Cardiac fibroblast (primary cell): ENCODE data around the gene GSTT2.

Source experiments
- DNase-seq, 2 donors: peaks; one replicate each; pipeline versions ENCODE4 v3.0.0 to v3.0.0-alpha.2; 2010; ENCODE audit warnings: low read depth in 2 of 2
- H3K4me3 ChIP-seq, 2 donors: replicated peaks in 1 of 2; 1 replicate in 1 of 2; 2 replicates in 1 of 2; pipeline ENCODE4 v1.5.1; 2011; ENCODE audit warnings: low read depth in 2 of 2, low read length in 2 of 2, mild to moderate bottlenecking in 2 of 2, moderate library complexity in 1 of 2
- TF ChIP-seq, protein P1 (sequence below): IDR thresholded peaks from one replicate; pipeline ENCODE4 v1.5.1; 2011; ENCODE audit warnings: low read depth, mild to moderate bottlenecking, low read length, inconsistent platforms

Gene GSTT2

GRCh38 chr22:24028533-24028932, 48.6 kb downstream of the GSTT2 start:
- no peak for DNase-seq
- TF ChIP-seq, protein P1, sequence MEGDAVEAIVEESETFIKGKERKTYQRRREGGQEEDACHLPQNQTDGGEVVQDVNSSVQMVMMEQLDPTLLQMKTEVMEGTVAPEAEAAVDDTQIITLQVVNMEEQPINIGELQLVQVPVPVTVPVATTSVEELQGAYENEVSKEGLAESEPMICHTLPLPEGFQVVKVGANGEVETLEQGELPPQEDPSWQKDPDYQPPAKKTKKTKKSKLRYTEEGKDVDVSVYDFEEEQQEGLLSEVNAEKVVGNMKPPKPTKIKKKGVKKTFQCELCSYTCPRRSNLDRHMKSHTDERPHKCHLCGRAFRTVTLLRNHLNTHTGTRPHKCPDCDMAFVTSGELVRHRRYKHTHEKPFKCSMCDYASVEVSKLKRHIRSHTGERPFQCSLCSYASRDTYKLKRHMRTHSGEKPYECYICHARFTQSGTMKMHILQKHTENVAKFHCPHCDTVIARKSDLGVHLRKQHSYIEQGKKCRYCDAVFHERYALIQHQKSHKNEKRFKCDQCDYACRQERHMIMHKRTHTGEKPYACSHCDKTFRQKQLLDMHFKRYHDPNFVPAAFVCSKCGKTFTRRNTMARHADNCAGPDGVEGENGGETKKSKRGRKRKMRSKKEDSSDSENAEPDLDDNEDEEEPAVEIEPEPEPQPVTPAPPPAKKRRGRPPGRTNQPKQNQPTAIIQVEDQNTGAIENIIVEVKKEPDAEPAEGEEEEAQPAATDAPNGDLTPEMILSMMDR = no peak
- no peak overlapping the region for H3K4me3 ChIP-seq

DNA sequence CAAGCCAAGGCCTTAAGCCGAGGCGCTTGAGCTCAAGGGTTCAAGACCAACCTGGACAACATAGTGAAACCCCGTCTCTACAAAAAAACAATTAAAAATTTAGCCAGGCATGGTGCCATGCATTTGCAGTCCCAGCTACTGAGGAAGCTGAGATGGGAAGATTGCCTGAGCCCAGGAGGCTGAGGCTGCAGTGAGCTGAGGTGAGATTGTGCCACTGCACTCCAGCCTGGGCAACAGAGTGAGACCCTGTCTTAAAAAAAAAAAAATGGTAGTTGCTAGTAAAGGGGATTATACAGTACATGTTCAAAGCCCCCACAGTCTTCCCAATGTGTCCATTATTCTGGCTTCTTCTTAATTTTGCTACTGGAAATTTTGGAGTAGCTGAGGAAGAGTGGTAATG, 49.4 kb downstream of the GSTT2 start:
- no peak for DNase-seq
- TF ChIP-seq, protein P1 = no peak
- H3K4me3 ChIP-seq = no peak overlapping the region

GRCh38 chr22:24030186-24030702, 50.3 kb downstream of the GSTT2 start:
- H3K4me3 ChIP-seq = no peak overlapping the region
- TF ChIP-seq, protein P1 = no peak

More at GRCh38 chr22:24030186-24030702, 50.3 kb downstream of the GSTT2 start:
- no peak for DNase-seq
